GM12872 (cell line): Measurements from ENCODE around the gene WDFY3.

ENCODE experiments used
- TF ChIP-seq, protein P1 (sequence below): IDR thresholded peaks from 3 replicates; pipeline ENCODE4 v1.5.1; 2011; ENCODE audit warnings: low read depth, mild to moderate bottlenecking, low read length, moderate library complexity; ENCODE audit not compliant: insufficient read depth

The WDFY3 gene

GRCh38 chr4:84648863-84649647, 317.4 kb downstream of the WDFY3 start:
- TF ChIP-seq, protein P1, sequence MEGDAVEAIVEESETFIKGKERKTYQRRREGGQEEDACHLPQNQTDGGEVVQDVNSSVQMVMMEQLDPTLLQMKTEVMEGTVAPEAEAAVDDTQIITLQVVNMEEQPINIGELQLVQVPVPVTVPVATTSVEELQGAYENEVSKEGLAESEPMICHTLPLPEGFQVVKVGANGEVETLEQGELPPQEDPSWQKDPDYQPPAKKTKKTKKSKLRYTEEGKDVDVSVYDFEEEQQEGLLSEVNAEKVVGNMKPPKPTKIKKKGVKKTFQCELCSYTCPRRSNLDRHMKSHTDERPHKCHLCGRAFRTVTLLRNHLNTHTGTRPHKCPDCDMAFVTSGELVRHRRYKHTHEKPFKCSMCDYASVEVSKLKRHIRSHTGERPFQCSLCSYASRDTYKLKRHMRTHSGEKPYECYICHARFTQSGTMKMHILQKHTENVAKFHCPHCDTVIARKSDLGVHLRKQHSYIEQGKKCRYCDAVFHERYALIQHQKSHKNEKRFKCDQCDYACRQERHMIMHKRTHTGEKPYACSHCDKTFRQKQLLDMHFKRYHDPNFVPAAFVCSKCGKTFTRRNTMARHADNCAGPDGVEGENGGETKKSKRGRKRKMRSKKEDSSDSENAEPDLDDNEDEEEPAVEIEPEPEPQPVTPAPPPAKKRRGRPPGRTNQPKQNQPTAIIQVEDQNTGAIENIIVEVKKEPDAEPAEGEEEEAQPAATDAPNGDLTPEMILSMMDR, result no peak

DNA sequence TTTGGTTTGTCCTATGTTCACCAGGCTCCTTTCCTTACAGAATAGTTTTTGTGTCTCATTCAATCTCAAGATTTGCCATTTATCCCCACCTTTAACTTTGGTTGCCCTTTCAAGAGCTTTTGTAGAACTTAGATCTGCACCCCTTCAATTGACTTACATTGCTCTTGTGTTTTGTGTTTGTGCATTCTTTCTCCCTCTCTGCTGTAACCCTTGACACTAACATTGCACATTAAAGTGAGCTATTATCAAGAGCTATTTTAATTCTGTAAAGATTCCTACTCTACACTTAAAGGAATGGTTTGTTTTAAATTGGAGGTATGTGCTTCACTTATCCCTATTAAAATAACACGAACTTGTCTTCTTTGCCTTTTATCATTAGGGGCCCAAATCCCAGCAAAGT, 318.3 kb downstream of the WDFY3 start:
- TF ChIP-seq, protein P1, result no peak

- TF ChIP-seq, protein P1, result no peak
Measured at GRCh38 chr4:84647312-84647884, 319.1 kb downstream of the WDFY3 start.

GRCh38 chr4:84644087-84644486, 322.4 kb downstream of the WDFY3 start:
- TF ChIP-seq, protein P1, result no peak

DNA sequence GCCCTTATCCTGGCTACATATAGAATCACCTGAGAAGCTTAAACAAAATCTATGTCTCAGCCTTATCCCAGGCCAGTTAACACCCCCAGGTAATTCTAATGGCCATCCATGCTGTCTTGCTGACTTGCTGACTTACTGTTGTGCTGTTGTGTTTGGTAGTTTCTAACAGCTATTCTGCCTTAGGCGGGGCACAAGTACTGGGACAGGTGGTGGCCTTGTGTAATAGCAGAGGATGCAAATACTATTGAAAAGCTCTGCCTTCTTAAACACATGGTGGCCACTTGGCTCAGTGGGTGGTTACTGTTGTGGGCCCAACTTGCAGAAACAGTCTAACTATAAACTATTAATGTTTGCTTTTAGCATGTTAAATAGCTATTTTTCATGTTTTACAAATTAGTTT, 327.3 kb downstream of the WDFY3 start:
- TF ChIP-seq, protein P1, result no peak

GRCh38 chr4:84638092-84638491, 328.4 kb downstream of the WDFY3 start:
- TF ChIP-seq, protein P1, result no peak

DNA sequence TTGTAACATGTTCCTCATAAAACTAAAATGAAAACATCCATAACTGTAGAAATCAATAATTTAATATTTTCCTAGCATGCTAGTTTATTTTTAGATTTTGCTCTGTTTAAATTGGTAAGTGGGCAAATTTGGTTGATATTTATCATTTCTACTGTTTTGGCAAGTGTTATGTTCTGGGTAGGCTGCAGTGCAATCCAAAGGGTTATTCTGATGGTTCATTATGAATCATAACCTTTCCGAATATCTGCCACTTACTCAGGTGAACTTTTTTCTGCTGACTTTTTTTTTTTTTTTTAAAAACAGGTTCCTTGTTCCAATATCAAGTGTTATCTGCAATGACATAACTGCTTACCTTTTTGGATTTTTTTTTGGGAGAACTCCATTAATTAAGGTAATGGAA, 331.5 kb downstream of the WDFY3 start:
- TF ChIP-seq, protein P1, result no peak
